Keratinocyte (primary cell): ENCODE results near the gene ARSI.

Experiments
- CTCF ChIP-seq, 3 experiments: IDR thresholded peaks in 1 of 3; conservative IDR thresholded peaks in 1 of 3; optimal IDR thresholded peaks in 1 of 3; 2 replicates in 2 of 3; 3 replicates in 1 of 3; pipeline versions ENCODE3 to v1.5.1; 2011; ENCODE audit warnings: low read length in 3 of 3, mild to moderate bottlenecking in 3 of 3, moderate library complexity in 2 of 3, control low read depth in 1 of 3, inconsistent platforms in 1 of 3; ENCODE audit not compliant: insufficient read depth in 2 of 3; ENCODE audit errors: extremely low read depth in 1 of 3
- EZH2 ChIP-seq: IDR thresholded peaks from one replicate; pipeline ENCODE4 v1.6.1; 2012; ENCODE audit warnings: inconsistent platforms, mild to moderate bottlenecking, low read length, moderate library complexity

DNA sequence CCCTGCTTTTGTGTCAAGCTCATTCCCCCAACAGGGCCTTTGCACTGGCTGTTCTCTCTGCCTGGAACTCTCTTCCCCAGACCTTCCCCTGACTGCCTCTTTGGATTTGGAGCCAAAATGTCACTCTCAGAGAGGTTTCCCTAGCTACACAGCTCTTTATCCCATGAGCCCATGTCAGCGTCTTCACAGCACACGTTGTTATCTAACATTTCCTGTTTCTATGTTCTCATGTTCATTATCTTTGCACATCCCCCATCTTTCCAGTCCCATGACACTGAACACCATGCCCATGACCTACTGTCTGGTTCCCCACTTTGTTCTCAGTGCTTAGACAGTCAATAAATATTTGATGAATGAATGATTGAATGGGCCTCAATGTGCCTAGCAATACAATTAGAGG lies 26.3 kb upstream of the ARSI start:
- TF ChIP-seq CTCF (optimal IDR thresholded peaks at IDR 0.05 in 1 of 3, IDR thresholded peaks at IDR 0.05 in 1 of 3, conservative IDR thresholded peaks at IDR 0.05 in 1 of 3; ENCODE audit: extremely low read depth in 1 of 3, insufficient read depth in 2 of 3, low read length in 3 of 3) (no peak), EZH2 (no peak)
